Stimulated activated CD4-positive, alpha-beta T cell treated with anti-CD3 and anti-CD28 coated beads, Interleukin-1b, Interleukin-23, amount 100 ng/mL, for 48 hours (primary cell): ENCODE data around the gene EDN3.

Experiments used
- DNase-seq: peaks from one replicate; pipeline ENCODE4 v3.0.0-alpha.2; 2020

EDN3 gene

GRCh38 chr20:59371431-59371830 is 71.0 kb downstream of the EDN3 start:
- no peak for DNase-seq

GRCh38 chr20:59374261-59374660 is 73.8 kb downstream of the EDN3 start:
- DNase-seq = no peak

GRCh38 chr20:59375541-59375940 is 75.1 kb downstream of the EDN3 start:
- no peak for DNase-seq
